ENCODE measurements around the gene ABCC2. TPM values are rescaled to one million over a fixed set of nuclear protein-coding genes. Genes with fewer than 3 reads are reported as not detected.

ABCC2 gene
- total RNA-seq, 1 experiment from 2014 or later: 6.5 TPM

GRCh38 chr10:99742254-99742653 is 40.2 kb upstream of the ABCC2 start:
- intact Hi-C loops (cut with micrococcal nuclease; ENCODE audit: unreplicated experiment): no loop called here
- H3K9me3 ChIP-seq (ENCODE audit: control insufficient read depth, insufficient read depth, low read depth, low read length): peaks cover 18% of the 10 kb centered on the region
- ATAC-seq (no peak), DNase-seq (ENCODE audit: low read depth, low spot score) (no peak)
- CTCF ChIA-PET: interaction anchor here (0.5 kb wide), 1 partner anchor 10 kb away, joined by 3 read pairs; no protein-coding TSS in a partner anchor
- peaks cover 6% of the 10 kb centered on the region for H3K4me1 ChIP-seq (ENCODE audit: control insufficient read depth, insufficient read depth, low read length)
- in situ Hi-C loops (cut with HindIII; ENCODE audit: low pct_unique_long_range_greater_than_20kb, low sequenced_read_pairs): no loop called here
- H3K27me3 ChIP-seq (ENCODE audit: control insufficient read depth, insufficient read depth, low read length): no peaks in the 10 kb centered on the region
- POLR2A ChIA-PET: interaction anchor here (0.7 kb wide), 2 partner anchors 10 to 491 kb away, joined by 3 to 8 read pairs; partner anchors contain the start of gene CUTC
- TF ChIP-seq POLR2AphosphoS5 (IDR thresholded peaks at IDR 0.05; ENCODE audit: low read depth, low read length) (no peak), REST (IDR thresholded peaks at IDR 0.05; ENCODE audit: insufficient read depth in 1 of 2, low read depth in 2 of 2, low read length in 1 of 2) (no peak), TCF7L2 (IDR thresholded peaks at IDR 0.05; ENCODE audit: low read depth, low read length) (no peak), SIN3A (IDR thresholded peaks at IDR 0.05; ENCODE audit: borderline replicate concordance, insufficient read depth, low read depth, low read length) (no peak), CTCF (IDR thresholded peaks at IDR 0.05) (no peak)
- peaks cover 56% of the 10 kb centered on the region for H3K36me3 ChIP-seq (ENCODE audit: control insufficient read depth, insufficient read depth, low read length)
- no peak overlapping the region for H3K4me3 ChIP-seq (ENCODE audit: low read depth in 2 of 2, low read length in 2 of 2)
- H3K27ac ChIP-seq (ENCODE audit: low read length): 0 out of 2 replicates have a peak overlapping the region, but pooled peaks have one; percentile 5
- no TSS peak for BruUV-seq (replicated peaks)

GRCh38 chr10:99742701-99743100 is 39.7 kb upstream of the ABCC2 start:
- in situ Hi-C loops (cut with HindIII; ENCODE audit: low pct_unique_long_range_greater_than_20kb, low sequenced_read_pairs) (no loop called here), intact Hi-C loops (cut with micrococcal nuclease; ENCODE audit: unreplicated experiment) (no loop called here)
- ChIA-PET CTCF (interaction anchor here (0.6 kb wide), 1 partner anchor 366 kb away, joined by 3 read pairs; no protein-coding TSS in a partner anchor), POLR2A (interaction anchor here (0.7 kb wide), 3 partner anchors 10 to 490 kb away, joined by 3 to 8 read pairs (median 4); partner anchors contain the start of gene CUTC)
- TF ChIP-seq REST (IDR thresholded peaks at IDR 0.05; ENCODE audit: insufficient read depth in 1 of 2, low read depth in 2 of 2, low read length in 1 of 2): no peak
- no peak for TF ChIP-seq TCF7L2 (IDR thresholded peaks at IDR 0.05; ENCODE audit: low read depth, low read length)
- TF ChIP-seq POLR2AphosphoS5 (IDR thresholded peaks at IDR 0.05; ENCODE audit: low read depth, low read length): no peak
- no peak overlapping the region for H3K27ac ChIP-seq (ENCODE audit: low read length)
- BruUV-seq (replicated peaks): no TSS peak
- peaks cover 18% of the 10 kb centered on the region for H3K9me3 ChIP-seq (ENCODE audit: control insufficient read depth, insufficient read depth, low read depth, low read length)
- ATAC-seq (no peak), DNase-seq (ENCODE audit: low read depth, low spot score) (no peak)
- H3K4me3 ChIP-seq (ENCODE audit: low read depth in 2 of 2, low read length in 2 of 2): no peak overlapping the region
- H3K27me3 ChIP-seq (ENCODE audit: control insufficient read depth, insufficient read depth, low read length): no peaks in the 10 kb centered on the region
- H3K4me1 ChIP-seq (ENCODE audit: control insufficient read depth, insufficient read depth, low read length): peaks cover 6% of the 10 kb centered on the region
- H3K36me3 ChIP-seq (ENCODE audit: control insufficient read depth, insufficient read depth, low read length): peaks cover 57% of the 10 kb centered on the region
